OCI-LY1 (cell line): ENCODE results near the gene CTBP2.

Experiments
- H2AFZ ChIP-seq: fragments of 200-600 bp; sonication (generic), shearing (Covaris generic); 2 replicates; pipeline ENCODE4 v1.6.0; 2014; ENCODE audit warnings: antibody characterized with exemption, mild to moderate bottlenecking, low read length
- H3F3A ChIP-seq: fragments of 200-600 bp; sonication (generic), shearing (Covaris generic); 2 replicates; pipeline ENCODE4 v1.6.0; 2014; ENCODE audit warnings: mild to moderate bottlenecking, antibody characterized with exemption, low read length, moderate library complexity; ENCODE audit not compliant: insufficient read depth
- H3K27ac ChIP-seq: fragments of 200-600 bp; sonication (generic); 2 replicates; pipeline ENCODE4 v1.5.1; 2014; ENCODE audit warnings: low read length, mixed run types, mild to moderate bottlenecking, low read depth; ENCODE audit not compliant: poor library complexity, severe bottlenecking
- H3K27me3 ChIP-seq: fragments of 200-600 bp; sonication (generic); 2 replicates; pipeline ENCODE4 v1.6.0; 2014; ENCODE audit warnings: antibody characterized with exemption, mild to moderate bottlenecking, low read length, moderate library complexity; ENCODE audit not compliant: insufficient read depth
- H3K36me3 ChIP-seq: fragments of 200-600 bp; sonication (generic); 2 replicates; pipeline ENCODE4 v1.6.1; 2014; ENCODE audit warnings: mild to moderate bottlenecking, antibody characterized with exemption, low read length, moderate library complexity, mixed read lengths; ENCODE audit not compliant: insufficient read depth
- H3K4me1 ChIP-seq: fragments of 200-600 bp; sonication (generic); 2 replicates; pipeline ENCODE4 v1.5.1; 2014; ENCODE audit warnings: mild to moderate bottlenecking, low read length, moderate library complexity; ENCODE audit not compliant: insufficient read depth, severe bottlenecking
- H3K4me2 ChIP-seq: fragments of 200-600 bp; sonication (generic), shearing (Covaris generic); 2 replicates; pipeline ENCODE4 v1.6.1; 2014; ENCODE audit warnings: low read length
- H3K4me3 ChIP-seq: fragments of 200-600 bp; sonication (generic); 2 replicates; pipeline ENCODE4 v1.5.1; 2014; ENCODE audit warnings: low read length, low read depth, mild to moderate bottlenecking, mixed read lengths; ENCODE audit not compliant: poor library complexity, severe bottlenecking
- H3K79me2 ChIP-seq: fragments of 200-600 bp; shearing (Covaris generic); 2 replicates; pipeline ENCODE4 v1.6.1; 2016; ENCODE audit warnings: mixed run types, low read length, mixed read lengths; ENCODE audit not compliant: insufficient read depth
- H3K9ac ChIP-seq: fragments of 200-600 bp; sonication (generic), shearing (Covaris generic); 2 replicates; pipeline ENCODE4 v1.6.1; 2014; ENCODE audit warnings: mild to moderate bottlenecking, low read length, mixed read lengths
- H3K9me2 ChIP-seq: fragments of 200-600 bp; sonication (generic), shearing (Covaris generic); 2 replicates; pipeline ENCODE4 v1.6.1; 2014; ENCODE audit warnings: low read depth, mild to moderate bottlenecking, low read length, mixed read lengths
- H3K9me3 ChIP-seq: fragments of 200-600 bp; shearing (Covaris generic); 2 replicates; pipeline ENCODE4 v1.6.1; 2014; ENCODE audit warnings: low read length, mixed read lengths
- H4K20me1 ChIP-seq: fragments of 200-600 bp; sonication (generic), shearing (Covaris generic); 2 replicates; pipeline ENCODE4 v1.6.0; 2016; ENCODE audit warnings: mild to moderate bottlenecking, low read length; ENCODE audit not compliant: insufficient read depth
- EZH2 ChIP-seq: fragments of 200-600 bp; sonication (generic), shearing (Covaris generic); IDR thresholded peaks from 2 replicates; pipeline ENCODE4 v1.8.0; 2017; ENCODE audit warnings: borderline replicate concordance, mixed run types, mild to moderate bottlenecking, antibody characterized with exemption, low read length, moderate library complexity, mixed read lengths
- TF ChIP-seq, protein P1 (sequence below): fragments of 200-600 bp; sonication (generic), shearing (Covaris generic); IDR thresholded peaks from 2 replicates; pipeline ENCODE4 v1.5.1; 2017; ENCODE audit warnings: mild to moderate bottlenecking, antibody characterized with exemption, low read length, moderate library complexity, mixed read lengths

CTBP2 gene

GRCh38 chr10:125112697-125113494, 47.5 kb downstream of the CTBP2 start:
- Histone ChIP-seq H3K9ac (no peak overlapping the region), H4K20me1 (no peaks in the 10 kb centered on the region), H3K79me2 (no peaks in the 10 kb centered on the region), H3K9me3 (peaks cover 5% of the 10 kb centered on the region; the same call in 1 of the 2 replicates), H3F3A (no peaks in the 10 kb centered on the region), H3K9me2 (no peaks in the 10 kb centered on the region), H3K4me2 (no peak overlapping the region), H3K27me3 (0 out of 2 replicates have a peak, but pooled peaks cover 3% of the 10 kb centered on the region), H2AFZ (no peak overlapping the region), H3K4me3 (no peak overlapping the region), H3K27ac (no peak overlapping the region), H3K4me1 (no peaks in the 10 kb centered on the region), H3K36me3 (no peaks in the 10 kb centered on the region)
- TF ChIP-seq, protein P1, sequence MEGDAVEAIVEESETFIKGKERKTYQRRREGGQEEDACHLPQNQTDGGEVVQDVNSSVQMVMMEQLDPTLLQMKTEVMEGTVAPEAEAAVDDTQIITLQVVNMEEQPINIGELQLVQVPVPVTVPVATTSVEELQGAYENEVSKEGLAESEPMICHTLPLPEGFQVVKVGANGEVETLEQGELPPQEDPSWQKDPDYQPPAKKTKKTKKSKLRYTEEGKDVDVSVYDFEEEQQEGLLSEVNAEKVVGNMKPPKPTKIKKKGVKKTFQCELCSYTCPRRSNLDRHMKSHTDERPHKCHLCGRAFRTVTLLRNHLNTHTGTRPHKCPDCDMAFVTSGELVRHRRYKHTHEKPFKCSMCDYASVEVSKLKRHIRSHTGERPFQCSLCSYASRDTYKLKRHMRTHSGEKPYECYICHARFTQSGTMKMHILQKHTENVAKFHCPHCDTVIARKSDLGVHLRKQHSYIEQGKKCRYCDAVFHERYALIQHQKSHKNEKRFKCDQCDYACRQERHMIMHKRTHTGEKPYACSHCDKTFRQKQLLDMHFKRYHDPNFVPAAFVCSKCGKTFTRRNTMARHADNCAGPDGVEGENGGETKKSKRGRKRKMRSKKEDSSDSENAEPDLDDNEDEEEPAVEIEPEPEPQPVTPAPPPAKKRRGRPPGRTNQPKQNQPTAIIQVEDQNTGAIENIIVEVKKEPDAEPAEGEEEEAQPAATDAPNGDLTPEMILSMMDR: no peak
- TF ChIP-seq EZH2: no peak

DNA sequence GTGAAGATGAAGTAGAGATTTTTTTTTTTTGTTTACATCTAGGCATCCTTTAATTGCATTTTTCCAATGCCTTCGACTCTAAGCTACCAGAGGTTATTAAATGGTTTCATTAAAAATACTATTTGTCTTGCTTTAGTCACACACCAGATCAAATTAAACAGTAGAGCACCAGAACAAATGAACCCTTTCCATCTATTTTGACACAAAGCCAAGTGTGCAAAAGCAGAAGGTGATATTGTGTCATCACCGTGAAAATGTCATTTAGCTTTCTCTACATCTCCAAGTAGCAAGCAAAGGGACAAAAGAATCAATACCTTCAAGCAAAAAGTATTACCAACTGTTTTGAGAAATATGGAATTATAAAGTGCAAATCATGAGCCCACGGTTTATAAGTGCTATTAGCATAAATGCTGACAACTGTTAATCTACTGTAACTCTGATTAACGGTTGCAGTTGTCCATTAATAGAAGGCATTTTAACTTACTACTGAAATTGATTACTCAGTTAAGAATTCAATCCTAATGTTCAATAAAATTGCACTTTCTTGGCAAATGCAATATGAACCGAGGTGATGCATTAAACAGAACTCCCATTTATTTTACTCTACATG, 49.1 kb downstream of the CTBP2 start:
- Histone ChIP-seq H3F3A (no peaks in the 10 kb centered on the region), H3K36me3 (no peaks in the 10 kb centered on the region; the same call in 1 of the 2 replicates), H3K9me2 (no peaks in the 10 kb centered on the region), H3K4me3 (no peak overlapping the region), H3K4me2 (no peak overlapping the region), H3K9me3 (peaks cover 5% of the 10 kb centered on the region; the same call in 1 of the 2 replicates), H3K9ac (no peak overlapping the region), H3K27me3 (0 out of 2 replicates have a peak, but pooled peaks cover under 1% of the 10 kb centered on the region), H3K4me1 (no peaks in the 10 kb centered on the region), H3K27ac (no peak overlapping the region), H3K79me2 (no peaks in the 10 kb centered on the region), H2AFZ (no peak overlapping the region), H4K20me1 (no peaks in the 10 kb centered on the region)
- no peak for TF ChIP-seq EZH2

- Histone ChIP-seq H3K4me3 (no peak overlapping the region), H3K9me2 (no peaks in the 10 kb centered on the region), H3K9ac (no peak overlapping the region), H4K20me1 (no peaks in the 10 kb centered on the region), H3K9me3 (peaks cover 5% of the 10 kb centered on the region; the same call in 1 of the 2 replicates), H3F3A (no peaks in the 10 kb centered on the region), H3K79me2 (no peaks in the 10 kb centered on the region), H3K27ac (no peak overlapping the region), H3K36me3 (no peaks in the 10 kb centered on the region; the same call in 1 of the 2 replicates), H3K4me1 (no peaks in the 10 kb centered on the region), H2AFZ (no peak overlapping the region), H3K4me2 (no peak overlapping the region), H3K27me3 (0 out of 2 replicates have a peak, but pooled peaks cover 5% of the 10 kb centered on the region)
- TF ChIP-seq, protein P1: no peak
- TF ChIP-seq EZH2: no peak
Observed at GRCh38 chr10:125107965-125108580, 52.3 kb downstream of the CTBP2 start.
